GM18498 (cell line): ENCODE measurements around the gene RNF126.
A peak's percentile ranks its signal among the peaks of the same experiment; 100 is the strongest.
"Not testable (repeated sequence)": the region's sequence is repeated elsewhere in the genome, so short reads cannot be mapped to it uniquely, and the experiment has no call there.

Experiments used
- ATAC-seq: cut with Tn5 transposase; IDR thresholded peaks from one replicate; pipeline ENCODE4 v1.9.1; 2021; ENCODE audit warnings: mild to moderate bottlenecking, moderate library complexity; ENCODE audit not compliant: unreplicated experiment

Gene RNF126

DNA sequence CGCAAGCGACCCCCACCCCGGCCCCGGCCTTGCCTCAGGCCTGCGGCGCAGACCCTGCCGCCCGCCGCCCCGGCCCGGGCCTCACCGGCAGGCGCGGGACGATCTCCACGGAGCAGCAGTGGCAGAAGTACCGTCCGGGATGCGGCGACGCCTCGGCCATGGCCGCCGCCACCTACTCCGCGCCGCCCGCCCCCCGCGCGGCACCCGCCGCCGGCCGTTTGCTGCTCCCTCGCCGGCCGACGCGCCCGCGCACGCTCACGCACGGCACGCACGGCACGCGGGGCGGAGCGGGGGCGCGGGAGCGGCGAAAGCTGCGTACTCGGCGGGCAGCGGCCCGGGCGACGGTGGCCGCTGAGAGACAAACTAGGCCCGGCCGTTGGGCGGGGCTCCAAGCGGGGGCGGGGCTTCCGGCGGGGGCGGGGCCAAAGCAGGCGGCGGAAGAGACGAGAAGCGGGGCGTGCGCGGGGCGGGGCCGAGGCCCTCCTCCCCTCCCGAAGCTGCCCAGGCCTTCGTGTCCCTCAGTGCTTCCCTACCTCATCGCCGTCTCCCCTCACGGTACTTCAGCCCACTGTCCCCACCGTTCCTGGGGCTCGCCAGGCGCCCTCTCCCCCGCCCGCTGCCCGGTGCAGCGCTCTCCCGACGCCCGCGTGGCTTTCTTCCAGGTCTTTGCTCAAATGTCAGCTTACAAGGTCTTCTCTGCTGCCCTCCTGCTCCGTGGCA is at the start of gene RNF126:
Gene RNF126, minus strand, starts transcription at position 253 of the 720 bp plus-strand sequence. Its CDS starts 93 bp downstream, at position 160.
- peak; percentile 65 for ATAC-seq

DNA sequence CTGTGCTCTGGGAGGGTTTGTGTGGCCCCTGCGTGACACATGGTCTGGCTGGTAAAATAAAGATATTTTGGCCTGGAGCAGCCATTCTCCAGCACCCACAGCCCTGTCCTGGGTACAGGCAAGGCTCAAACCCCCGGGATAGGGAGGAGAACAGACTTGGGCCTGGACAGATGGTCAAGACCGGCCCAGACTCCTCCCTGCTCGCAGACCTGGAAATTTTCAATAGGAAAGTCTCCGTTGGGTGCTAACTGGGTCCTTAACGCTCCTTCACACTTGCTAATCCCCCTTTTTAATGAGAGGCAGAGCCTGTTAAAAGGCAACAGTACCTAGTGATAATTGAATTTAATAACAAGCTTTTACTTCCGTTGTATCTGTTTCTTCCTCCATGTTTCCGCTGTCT is 48.2 kb upstream of the RNF126 start:
- no peak for ATAC-seq

DNA sequence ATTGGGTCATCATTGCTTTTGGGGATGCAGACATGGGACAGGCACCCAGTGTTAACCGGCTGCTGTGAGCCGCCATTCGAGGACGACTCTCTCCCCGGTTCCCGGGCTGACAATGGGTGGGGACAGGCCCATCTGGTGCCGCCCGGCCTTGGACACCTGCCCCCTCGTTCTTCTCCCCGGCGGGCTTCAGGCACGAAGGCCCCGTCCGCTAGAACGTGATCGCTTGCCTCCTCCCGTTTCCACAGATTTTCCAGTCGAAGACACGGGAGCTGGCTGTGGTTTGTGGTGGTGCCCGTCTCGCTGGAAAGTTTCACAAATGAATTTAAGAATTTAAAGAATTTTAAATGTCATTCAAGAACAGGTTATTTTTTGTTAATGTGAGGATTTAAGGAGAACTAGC is 47.8 kb upstream of the RNF126 start:
- no peak for ATAC-seq

DNA sequence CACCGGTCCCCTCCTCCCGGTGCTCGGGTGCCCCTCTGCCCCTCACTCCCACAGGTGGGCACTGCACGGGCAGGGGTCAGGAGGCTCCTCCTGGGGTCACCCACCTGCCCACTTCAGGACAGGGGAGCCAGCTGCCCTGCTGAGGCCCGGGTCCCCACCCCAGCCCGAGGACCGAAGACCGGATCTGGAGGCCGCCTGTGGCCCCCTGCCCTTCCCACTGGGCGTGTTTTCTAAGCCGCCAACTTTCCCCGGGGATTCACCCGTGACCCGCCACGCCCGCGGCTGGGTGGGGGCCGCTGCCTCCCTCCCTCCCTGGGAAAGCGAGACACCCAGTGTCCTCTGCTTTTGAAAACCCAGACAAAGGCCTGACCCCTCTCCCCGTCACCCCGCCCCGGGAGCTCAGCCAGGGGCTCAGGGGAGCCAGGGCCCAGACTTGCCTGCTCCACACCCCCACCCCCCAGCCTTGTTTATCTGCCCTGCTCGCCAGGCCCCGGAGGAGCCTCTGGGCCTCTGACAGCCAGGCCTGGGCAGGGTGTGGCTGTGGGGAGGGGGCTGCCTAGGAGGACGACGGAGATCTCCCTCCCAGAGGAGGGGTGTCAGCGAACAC is 47.1 kb upstream of the RNF126 start:
- no peak for ATAC-seq

DNA sequence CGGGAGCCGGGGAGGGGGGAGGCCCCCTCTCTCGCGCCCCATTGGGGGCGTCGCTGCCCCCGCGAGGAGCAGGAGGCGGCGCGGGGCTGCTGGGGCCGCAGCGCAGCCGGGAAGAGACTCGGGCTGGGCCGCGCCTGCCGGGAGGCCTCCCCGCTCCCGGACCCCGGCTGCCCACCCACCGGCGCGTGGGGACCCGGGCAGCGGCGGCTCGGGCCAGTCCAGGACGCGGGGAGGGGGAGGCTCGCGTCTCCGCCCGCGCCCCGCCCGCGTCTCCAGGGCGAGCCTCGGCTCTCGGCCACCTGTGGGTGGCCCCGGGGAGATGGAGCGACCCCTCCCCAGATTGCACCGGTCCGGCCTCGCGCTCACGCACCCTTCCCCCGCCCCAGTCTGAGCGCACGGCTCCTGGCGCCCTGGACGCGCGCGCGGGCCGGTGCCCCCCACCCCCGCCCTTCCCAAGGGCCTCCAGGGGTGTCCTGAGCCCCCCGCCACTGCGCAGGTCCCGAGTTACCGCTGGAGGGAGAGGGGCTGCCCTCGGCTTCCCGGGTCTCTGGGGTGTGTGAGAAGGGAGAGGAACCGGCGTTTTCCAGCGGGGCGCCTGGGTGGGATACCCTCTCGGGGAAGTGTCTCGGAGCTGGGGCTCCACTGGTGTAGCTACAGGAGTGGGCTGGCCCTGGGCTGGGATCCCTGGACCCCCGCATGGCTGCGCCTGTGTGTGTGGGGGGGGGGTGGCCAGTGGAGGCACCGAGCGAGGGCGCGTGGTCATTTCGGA is 46.4 kb upstream of the RNF126 start:
- ATAC-seq: no peak

DNA sequence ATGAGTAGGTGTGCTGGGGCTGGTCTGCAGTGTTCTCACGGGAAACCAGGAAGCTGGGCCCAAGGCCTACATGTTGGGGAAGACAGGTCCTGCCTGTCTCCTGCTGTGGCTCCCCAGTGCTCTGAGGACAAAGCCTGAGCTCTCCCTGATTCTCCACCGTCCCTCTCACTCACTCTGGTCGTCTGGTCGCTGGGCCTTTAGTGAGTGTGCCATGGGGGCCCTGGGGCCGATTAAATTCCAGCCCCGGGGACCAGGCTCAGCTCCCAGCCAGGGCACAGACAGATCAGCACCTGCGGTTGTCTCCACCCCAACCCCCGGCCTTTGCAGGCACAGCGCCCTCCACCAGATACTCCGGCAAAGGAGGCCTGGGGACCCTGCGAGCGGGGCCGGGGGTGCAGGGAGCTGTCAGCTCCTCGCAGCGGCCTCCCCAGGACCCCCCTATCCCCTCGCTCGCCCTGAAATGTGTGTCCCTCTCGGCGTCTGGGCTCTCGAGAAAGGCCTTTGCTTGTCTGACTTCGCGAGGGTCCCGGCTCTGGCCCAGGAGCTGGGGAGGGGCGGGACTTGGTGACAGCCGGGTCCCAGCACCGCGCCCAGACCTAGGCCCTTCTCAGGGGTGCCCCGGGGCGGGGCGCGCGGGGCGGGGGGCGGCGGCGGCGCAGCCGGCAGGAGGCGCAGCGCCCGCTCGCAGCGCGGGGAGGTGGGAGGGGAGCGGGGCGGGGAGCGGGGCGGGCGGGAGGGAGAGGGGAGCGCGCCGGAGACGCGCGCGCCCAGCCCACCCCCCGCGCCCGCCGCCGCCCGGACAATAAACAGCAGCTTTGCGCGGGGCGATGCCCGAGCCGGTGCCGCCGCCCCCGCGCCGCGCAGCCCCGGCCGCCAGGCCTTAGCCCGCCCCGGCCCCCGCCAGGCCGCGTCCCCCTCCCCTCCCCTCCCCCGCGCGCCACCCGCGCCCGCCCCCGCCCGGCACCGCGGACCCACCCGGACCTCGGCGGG is 45.4 kb upstream of the RNF126 start, which contains the start of gene PALM:
Gene PALM, plus strand, starts transcription at position 782 of the 990 bp plus-strand sequence. CDS start 212 bp downstream, outside the sequence.
- no peak for ATAC-seq

DNA sequence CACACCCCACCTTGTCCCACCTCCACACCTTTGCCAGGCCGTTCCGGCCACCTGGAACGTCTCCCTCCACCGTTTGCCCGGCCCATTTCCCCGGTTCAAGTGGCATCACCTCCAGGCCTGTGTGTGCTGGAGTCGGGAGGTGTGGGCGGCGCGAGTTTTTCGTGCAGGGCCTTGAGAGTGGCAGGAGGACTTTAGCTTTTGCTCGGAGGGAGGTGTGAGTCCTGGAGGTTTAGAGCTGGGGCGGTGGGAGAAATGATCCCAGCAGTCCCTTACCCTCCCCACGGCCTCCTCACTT is 41.4 kb upstream of the RNF126 start:
- no peak for ATAC-seq

DNA sequence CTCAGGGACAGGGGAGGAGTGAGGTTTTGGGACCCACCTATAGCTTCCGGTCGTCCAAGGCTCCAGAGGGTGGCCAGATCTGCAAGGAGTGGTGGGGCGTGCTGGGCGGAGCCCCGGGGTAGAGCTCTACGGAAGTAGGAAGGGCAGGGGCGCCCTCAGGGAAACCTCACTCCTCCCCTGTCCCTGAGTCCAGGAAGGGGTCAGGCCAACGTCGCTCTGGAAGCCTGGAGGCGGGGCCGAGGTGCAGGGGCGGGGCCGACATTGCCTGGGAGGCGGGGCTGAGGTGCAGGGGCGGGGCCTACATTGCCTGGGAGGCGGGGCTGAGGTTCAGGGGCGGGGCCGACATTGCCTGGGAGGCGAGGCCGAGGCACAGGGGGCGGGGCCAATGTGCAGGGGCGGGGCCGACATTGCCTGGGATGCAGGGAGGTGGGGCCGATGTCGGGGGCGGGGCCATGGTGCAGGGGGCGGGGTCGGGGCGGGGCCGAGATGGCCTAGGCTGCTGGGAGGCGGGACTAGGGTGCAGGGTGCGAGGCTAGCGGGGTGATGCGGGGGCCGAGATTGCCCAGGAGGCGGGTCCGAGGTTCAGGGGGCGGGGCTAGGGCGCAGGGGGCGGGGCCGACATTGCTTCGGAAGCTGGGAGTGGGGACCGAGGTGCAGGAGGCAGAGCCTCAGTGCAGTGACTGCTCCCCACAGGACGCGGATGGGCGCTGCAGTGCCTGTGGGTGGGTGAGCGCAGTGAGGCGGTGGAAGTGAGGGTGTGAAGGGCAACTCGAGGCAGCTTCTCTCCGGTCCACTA is 40.8 kb upstream of the RNF126 start:
- no peak for ATAC-seq

DNA sequence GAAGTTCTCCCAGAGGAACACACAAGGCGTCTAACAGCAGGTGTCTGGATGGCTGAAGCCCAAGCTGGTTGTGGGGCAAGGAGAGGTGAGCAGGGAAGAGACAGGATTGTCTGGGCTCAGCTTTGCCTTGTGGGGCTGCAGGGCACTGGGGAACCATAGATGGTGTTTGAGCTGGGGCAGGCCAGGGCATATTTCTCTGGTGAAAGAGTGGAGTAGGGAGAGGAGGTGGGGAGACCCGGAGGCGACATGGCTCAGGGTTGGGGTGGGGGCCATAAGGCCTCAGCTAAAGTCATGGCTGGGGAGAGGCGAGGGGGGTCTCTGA is 40.3 kb upstream of the RNF126 start:
- no peak for ATAC-seq

DNA sequence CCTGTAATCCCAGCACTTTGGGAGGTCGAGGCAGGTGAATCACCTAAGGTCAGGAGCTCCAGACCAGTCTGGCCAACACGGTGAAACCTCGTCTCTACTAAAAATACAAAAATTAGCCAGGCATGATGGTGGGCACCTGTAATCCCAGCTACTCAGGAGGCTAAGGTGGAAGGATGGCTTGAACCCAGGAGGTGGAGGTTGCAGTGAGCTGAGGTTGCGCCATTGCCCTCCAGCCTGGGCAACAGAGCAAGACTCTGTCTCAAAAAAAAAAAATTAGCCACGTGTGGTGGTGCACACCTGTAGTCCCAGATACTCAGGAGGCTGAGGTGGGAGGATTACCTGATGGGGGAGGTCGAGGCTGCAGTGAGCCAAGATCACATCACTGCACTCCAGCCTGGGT is 39.8 kb upstream of the RNF126 start:
- not testable (repeated sequence) for ATAC-seq

DNA sequence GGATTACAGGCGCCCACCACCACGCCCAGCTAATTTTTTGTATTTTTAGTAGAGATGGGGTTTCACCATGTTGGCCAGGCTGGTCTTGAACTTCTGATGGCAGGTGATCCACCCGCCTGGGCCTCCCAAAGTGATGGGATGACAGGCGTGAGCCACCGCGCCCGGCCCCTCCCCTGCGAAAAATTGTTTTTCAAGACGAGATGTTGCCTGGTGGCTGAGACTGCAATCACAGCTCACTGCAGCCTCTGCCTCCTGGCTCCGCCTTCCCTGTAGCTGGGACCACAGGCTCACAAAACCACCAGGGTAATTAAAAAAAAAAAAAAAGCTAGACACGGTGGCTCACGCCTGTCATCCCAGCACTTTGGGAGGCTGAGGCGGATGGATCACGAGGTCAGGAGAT is 36.9 kb upstream of the RNF126 start:
- not testable (repeated sequence) for ATAC-seq

DNA sequence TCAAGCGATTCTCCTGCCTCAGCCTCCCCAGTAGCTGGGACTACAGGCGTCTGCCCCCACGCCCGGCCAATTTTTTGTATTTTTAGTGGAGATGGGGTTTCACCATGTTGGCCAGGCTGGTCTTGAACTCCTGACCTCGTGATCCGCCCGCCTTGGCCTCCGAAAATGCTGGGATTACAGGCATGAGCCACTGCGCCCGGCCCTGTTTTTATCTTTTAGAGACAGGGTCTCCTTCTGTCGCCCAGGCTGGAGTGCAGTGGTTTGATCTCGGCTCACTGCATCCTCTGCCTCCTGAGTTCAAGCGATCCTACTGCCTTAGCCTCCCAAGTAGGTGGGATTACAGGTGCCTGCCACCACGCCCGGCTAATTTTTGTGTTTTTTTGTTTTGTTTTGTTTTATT is 35.5 kb upstream of the RNF126 start:
- not testable (repeated sequence) for ATAC-seq

DNA sequence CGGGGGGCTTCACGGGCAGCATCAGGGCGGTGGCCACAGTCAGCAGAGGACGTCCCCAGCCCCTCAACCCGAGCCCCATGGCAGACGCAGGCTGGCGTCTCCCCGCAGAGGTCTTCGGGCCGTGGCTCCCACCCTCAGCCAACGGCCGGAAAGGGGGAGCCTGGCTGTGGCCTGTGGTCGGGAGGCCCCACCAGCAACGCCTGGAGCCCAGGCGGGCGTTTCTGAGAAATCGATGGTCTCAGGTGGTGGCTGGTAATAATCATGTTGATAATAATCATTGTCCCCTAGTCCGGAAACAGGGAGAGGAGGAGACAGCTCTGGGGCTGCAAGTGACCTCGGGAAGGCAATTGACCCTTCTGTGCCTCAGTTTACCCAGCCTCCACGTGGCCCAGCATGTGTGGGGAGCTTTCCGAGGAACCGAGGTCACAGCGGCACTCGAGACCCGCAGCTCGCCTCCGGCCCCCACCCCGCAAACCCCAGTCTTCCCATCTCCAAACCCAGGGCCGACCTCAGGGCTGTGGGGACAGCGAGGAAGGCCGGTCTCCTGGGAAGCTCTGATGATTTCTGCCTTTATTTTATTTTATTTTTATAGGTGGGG is 32.4 kb upstream of the RNF126 start, which contains the start of gene PRSS57:
Gene PRSS57, minus strand, starts transcription at position 101 of the 598 bp plus-strand sequence. Its CDS starts 22 bp downstream, at position 79.
- ATAC-seq: no peak

DNA sequence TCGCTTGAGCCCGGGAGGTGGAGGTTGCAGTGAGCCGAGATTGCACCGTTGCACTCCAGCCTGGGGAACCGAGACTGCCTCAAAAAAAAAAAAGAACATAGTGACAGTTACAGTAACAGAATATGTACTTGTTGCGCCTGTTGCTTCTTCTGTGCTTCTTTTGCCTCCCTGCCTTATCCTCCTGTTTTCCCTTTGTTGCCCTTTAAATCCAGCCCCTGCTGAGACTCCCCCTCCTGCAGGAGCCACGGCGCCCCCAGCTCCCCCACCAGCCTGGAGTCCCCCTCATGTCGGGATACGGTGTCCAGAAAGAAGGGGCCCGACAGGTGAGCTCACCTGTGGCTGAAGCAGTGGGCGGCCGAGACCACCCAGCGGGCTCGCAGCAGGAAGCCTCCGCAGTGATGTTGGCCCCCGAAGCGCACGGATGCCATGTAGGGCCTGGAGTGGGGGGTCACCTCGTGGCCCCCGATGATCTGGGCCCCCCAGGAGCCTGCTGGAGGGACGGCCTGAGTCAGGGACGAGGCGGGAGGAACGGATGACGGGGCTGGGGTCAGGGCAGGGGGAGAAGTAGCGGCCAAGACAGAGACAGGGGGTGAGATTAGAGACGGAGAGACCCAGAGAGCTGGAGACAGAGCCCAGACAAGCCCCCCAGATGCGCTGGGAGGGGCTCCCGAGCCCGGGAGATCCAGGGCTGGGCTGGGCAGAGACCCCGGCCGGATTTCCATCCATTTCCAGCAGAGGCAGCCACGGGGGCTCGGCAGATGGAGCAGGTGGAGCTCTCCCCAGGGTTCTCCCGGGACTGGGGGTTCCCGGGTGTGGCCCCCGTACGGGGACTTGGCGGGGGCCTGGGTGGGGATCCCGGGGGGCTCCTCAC is 31.7 kb upstream of the RNF126 start:
- ATAC-seq: no peak

DNA sequence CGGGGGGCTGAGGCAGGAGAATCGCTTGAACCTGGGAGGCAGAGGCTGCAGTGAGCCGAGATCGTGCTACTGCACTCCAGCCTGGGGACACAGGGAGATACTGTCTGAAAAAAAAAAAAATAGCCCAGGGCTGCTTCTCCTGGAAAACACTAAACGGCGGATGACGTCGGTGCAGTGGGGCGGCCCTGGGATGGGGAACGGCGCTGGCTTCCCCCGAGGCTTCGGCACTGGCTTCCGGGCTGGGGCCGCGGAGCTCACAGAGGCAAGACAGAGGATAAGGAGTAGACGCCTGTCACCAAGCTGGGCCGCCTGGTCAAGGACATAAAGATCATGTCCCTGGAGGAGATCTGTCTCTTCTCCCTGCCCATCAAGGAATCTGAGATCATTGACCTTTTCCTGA is 27.2 kb upstream of the RNF126 start:
- no peak for ATAC-seq

DNA sequence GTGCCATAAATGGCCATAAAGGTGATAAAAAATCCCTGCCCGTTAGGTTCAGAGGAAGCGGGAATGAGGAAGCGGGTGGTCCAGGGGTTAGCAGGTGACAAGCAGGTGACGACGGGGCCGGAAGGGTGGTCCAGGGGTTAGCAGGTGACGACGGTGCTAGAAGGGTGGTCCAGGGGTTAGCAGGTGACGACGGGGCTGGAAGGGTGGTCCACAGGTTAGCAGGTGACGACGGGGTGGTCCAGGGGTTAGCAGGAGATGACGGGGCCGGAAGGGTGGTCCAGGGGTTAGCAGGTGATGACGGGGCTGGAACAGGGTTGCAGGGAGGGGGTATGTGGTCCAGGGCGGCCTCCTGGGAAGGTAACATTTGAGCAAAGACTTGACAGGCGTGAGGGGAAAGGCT is 26.0 kb upstream of the RNF126 start:
- no peak for ATAC-seq

DNA sequence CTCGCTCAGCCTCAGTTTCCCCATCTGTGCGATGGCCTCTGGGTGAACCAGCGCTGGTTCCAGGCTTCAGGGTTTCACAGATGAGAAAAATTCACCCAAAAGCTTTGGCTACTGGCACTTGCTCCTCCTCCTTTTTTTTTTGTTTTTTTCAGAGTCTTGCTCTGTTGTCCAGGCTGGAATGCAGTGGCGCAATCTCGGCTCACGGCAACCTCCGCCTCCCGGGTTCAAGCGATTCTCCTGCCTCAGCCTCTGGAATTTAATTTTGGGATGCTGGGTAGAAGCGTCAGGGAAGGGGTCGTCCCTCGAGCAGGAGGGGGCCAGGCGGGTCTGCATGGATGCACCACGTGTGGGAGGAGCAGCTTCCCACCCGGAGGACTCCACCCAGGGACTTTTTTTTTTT is 25.2 kb upstream of the RNF126 start:
- no peak for ATAC-seq

DNA sequence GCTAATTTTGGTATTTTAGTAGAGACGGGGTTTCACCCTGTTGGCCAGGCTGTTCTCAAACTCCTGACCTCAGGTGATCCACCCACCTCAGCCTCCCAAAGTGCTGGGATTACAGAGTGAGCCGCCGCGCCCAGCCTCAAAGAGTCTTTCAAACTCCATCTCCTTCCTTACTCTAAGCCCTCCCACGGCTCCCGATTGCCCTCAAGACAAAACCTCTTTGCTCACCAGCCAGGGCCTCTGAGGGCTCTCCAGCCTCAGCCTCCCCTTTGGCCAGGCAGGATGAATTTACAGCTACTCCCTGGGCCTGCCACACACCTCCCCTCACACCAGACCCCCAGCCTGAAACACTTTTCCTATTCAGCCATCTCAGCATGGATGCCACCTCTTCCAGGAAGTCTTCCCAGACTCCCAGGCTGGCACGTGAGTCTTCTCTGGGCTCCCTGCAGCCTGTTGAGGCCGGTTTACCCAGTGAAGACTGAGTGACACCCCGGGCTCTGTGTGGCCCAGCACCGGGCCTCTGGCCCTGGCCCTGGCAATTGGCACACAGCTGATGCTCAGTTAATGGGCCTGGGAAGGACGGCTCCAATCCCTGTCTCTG is 24.7 kb upstream of the RNF126 start:
- no peak for ATAC-seq
